Activated T-cell treated with anti-CD3 and anti-CD28 coated beads, Interleukin-2, amount 50 U/mL, for 72 hours (primary cell): ENCODE measurements around the gene TFIP11. TPM values are rescaled to one million over a fixed set of nuclear protein-coding genes. Genes with fewer than 3 reads are reported as not detected.
A peak's percentile ranks its signal among the peaks of the same experiment; 100 is the strongest.

Experiments
- ATAC-seq, 2 donors: fragments of 150-1000 bp; cut with Tn5 transposase; replicated peaks in 1 of 2; 2 replicates each; pipeline ENCODE4 v1.10.0; 2021; ENCODE audit warnings: moderate library complexity in 2 of 2, mild to moderate bottlenecking in 1 of 2
- DNase-seq, 2 donors: peaks; one replicate each; pipeline ENCODE4 v3.0.0; 2021 to 2022; ENCODE audit warnings: mixed read lengths in 1 of 2
- H3K27ac Mint-ChIP-seq: one replicate; pipeline ENCODE4 v1.8.0; 2022; ENCODE audit warnings: mild to moderate bottlenecking, moderate library complexity, mixed read lengths
- H3K27me3 Mint-ChIP-seq: one replicate; pipeline ENCODE4 v1.8.0; 2022; ENCODE audit warnings: low read depth, mixed read lengths
- H3K36me3 Mint-ChIP-seq, 2 donors: one replicate each; pipeline ENCODE4 v1.8.0; 2022; ENCODE audit warnings: mixed read lengths in 2 of 2, mild to moderate bottlenecking in 1 of 2; ENCODE audit not compliant: insufficient read depth in 2 of 2
- H3K4me1 Mint-ChIP-seq: one replicate; pipeline ENCODE4 v1.8.0; 2022; ENCODE audit warnings: low read depth, mixed read lengths
- H3K4me3 Mint-ChIP-seq, 2 donors: one replicate each; pipeline ENCODE4 v1.8.0; 2022; ENCODE audit warnings: mild to moderate bottlenecking in 2 of 2, mixed read lengths in 2 of 2, moderate library complexity in 2 of 2
- H3K9me3 Mint-ChIP-seq, 2 donors: one replicate each; pipeline ENCODE4 v1.8.0; 2022; ENCODE audit warnings: mixed read lengths in 2 of 2
- total RNA-seq, 2 donors: library from RNA; stranded (reverse); gene quantifications; one replicate each; pipeline ENCODE4 v1.2.3, GENCODE V29; 2022

The TFIP11 gene
- total RNA-seq, result 10 to 100 TPM; 47.0 to 62.5 TPM

- DNase-seq (peak; percentile 94 to 96), ATAC-seq (peak; percentile 99 to 100)
- Mint-ChIP-seq H3K4me3 (peak within 1 kb of the TSS; percentile 99), H3K9me3 (no peaks in the 10 kb centered on the region), H3K27me3 (no peaks in the 10 kb centered on the region), H3K27ac (peak within 1 kb of the TSS; percentile 99), H3K4me1 (peaks cover 46% of the 10 kb centered on the region), H3K36me3 (peaks cover 9 to 15% of the 10 kb centered on the region in 2 donors)
Observed at GRCh38 chr22:26512149-26512793, at the start of gene TFIP11. Gene TFIP11 (minus strand): TSS chr22:26512473. CDS start chr22:26510272, 2,201 bp downstream.

- ATAC-seq (no peak), DNase-seq (no peak)
- peaks cover 8% of the 10 kb centered on the region for H3K4me1 Mint-ChIP-seq
- no peak overlapping the region for H3K4me3 Mint-ChIP-seq
- H3K9me3 Mint-ChIP-seq, result no peaks in the 10 kb centered on the region
- H3K27ac Mint-ChIP-seq, result no peak overlapping the region
- no peaks in the 10 kb centered on the region for H3K27me3 Mint-ChIP-seq
- H3K36me3 Mint-ChIP-seq, result no peaks in the 10 kb centered on the region
Observed at GRCh38 chr22:26561756-26562417, 49.6 kb upstream of the TFIP11 start.

GRCh38 chr22:26559961-26560575, 47.8 kb upstream of the TFIP11 start:
- H3K4me3 Mint-ChIP-seq, result no peak overlapping the region
- ATAC-seq (no peak), DNase-seq (no peak)
- H3K4me1 Mint-ChIP-seq, result no peaks in the 10 kb centered on the region
- H3K36me3 Mint-ChIP-seq, result no peaks in the 10 kb centered on the region
- H3K9me3 Mint-ChIP-seq, result no peaks in the 10 kb centered on the region
- H3K27me3 Mint-ChIP-seq, result no peaks in the 10 kb centered on the region
- no peak overlapping the region for H3K27ac Mint-ChIP-seq

- Mint-ChIP-seq H3K4me1 (no peaks in the 10 kb centered on the region), H3K27ac (peak overlapping the region; percentile 68), H3K27me3 (no peaks in the 10 kb centered on the region), H3K4me3 (no peak overlapping the region), H3K36me3 (no peaks in the 10 kb centered on the region), H3K9me3 (no peaks in the 10 kb centered on the region)
- ATAC-seq, result no peak
- no peak for DNase-seq
Observed at GRCh38 chr22:26558248-26558895, 46.1 kb upstream of the TFIP11 start.

GRCh38 chr22:26556904-26557303, 44.6 kb upstream of the TFIP11 start:
- Mint-ChIP-seq H3K4me1 (no peaks in the 10 kb centered on the region), H3K27me3 (no peaks in the 10 kb centered on the region), H3K9me3 (no peaks in the 10 kb centered on the region), H3K36me3 (no peaks in the 10 kb centered on the region), H3K4me3 (no peak overlapping the region), H3K27ac (peak overlapping the region; percentile 36)
- DNase-seq, result no peak
- no peak for ATAC-seq

GRCh38 chr22:26555478-26555877, 43.2 kb upstream of the TFIP11 start:
- no peak overlapping the region for H3K27ac Mint-ChIP-seq
- DNase-seq (no peak), ATAC-seq (no peak)
- no peaks in the 10 kb centered on the region for H3K9me3 Mint-ChIP-seq
- no peak overlapping the region for H3K4me3 Mint-ChIP-seq
- H3K27me3 Mint-ChIP-seq, result no peaks in the 10 kb centered on the region
- H3K36me3 Mint-ChIP-seq, result no peaks in the 10 kb centered on the region
- H3K4me1 Mint-ChIP-seq, result no peaks in the 10 kb centered on the region

GRCh38 chr22:26554956-26555355, 42.7 kb upstream of the TFIP11 start:
- Mint-ChIP-seq H3K36me3 (no peaks in the 10 kb centered on the region), H3K27me3 (no peaks in the 10 kb centered on the region), H3K4me3 (no peak overlapping the region), H3K9me3 (no peaks in the 10 kb centered on the region), H3K27ac (no peak overlapping the region), H3K4me1 (peaks cover 3% of the 10 kb centered on the region)
- DNase-seq (no peak), ATAC-seq (no peak)

GRCh38 chr22:26553056-26553752, 40.9 kb upstream of the TFIP11 start:
- no peak for ATAC-seq
- H3K4me3 Mint-ChIP-seq, result no peak overlapping the region

GRCh38 chr22:26552466-26552865, 40.2 kb upstream of the TFIP11 start:
- H3K27me3 Mint-ChIP-seq, result no peaks in the 10 kb centered on the region
- H3K27ac Mint-ChIP-seq, result no peak overlapping the region
- peaks cover 3 to 4% of the 10 kb centered on the region in 2 donors for H3K36me3 Mint-ChIP-seq
- no peak overlapping the region for H3K4me3 Mint-ChIP-seq
- no peak for DNase-seq
- no peak for ATAC-seq
- peaks cover 7% of the 10 kb centered on the region for H3K4me1 Mint-ChIP-seq
- peaks cover 0 to 2% of the 10 kb centered on the region in 2 donors for H3K9me3 Mint-ChIP-seq

More at GRCh38 chr22:26553056-26553752, 40.9 kb upstream of the TFIP11 start:
- no peaks in the 10 kb centered on the region for H3K27me3 Mint-ChIP-seq
- H3K36me3 Mint-ChIP-seq, result peaks cover 2% of the 10 kb centered on the region in 2 donors
- DNase-seq, result no peak
- peaks cover 4% of the 10 kb centered on the region for H3K4me1 Mint-ChIP-seq
- H3K9me3 Mint-ChIP-seq, result no peaks in the 10 kb centered on the region
- no peak overlapping the region for H3K27ac Mint-ChIP-seq

GRCh38 chr22:26551568-26551967, 39.3 kb upstream of the TFIP11 start:
- no peak overlapping the region for H3K27ac Mint-ChIP-seq

GRCh38 chr22:26550498-26551033, 38.3 kb upstream of the TFIP11 start:
- peaks cover 7 to 8% of the 10 kb centered on the region in 2 donors for H3K36me3 Mint-ChIP-seq
- no peak overlapping the region for H3K27ac Mint-ChIP-seq
- no peak for ATAC-seq
- H3K4me1 Mint-ChIP-seq, result peaks cover 22% of the 10 kb centered on the region
- H3K27me3 Mint-ChIP-seq, result no peaks in the 10 kb centered on the region
- DNase-seq, result no peak
- peaks cover 0 to 3% of the 10 kb centered on the region in 2 donors for H3K9me3 Mint-ChIP-seq
- H3K4me3 Mint-ChIP-seq, result no peak overlapping the region

More at GRCh38 chr22:26551568-26551967, 39.3 kb upstream of the TFIP11 start:
- no peaks in the 10 kb centered on the region for H3K27me3 Mint-ChIP-seq
- peaks cover 7 to 8% of the 10 kb centered on the region in 2 donors for H3K36me3 Mint-ChIP-seq
- peaks cover 0 to 3% of the 10 kb centered on the region in 2 donors for H3K9me3 Mint-ChIP-seq
- DNase-seq (no peak), ATAC-seq (no peak)
- H3K4me3 Mint-ChIP-seq, result no peak overlapping the region
- peaks cover 16% of the 10 kb centered on the region for H3K4me1 Mint-ChIP-seq

- Mint-ChIP-seq H3K27me3 (no peaks in the 10 kb centered on the region), H3K36me3 (peaks cover 8 to 10% of the 10 kb centered on the region in 2 donors), H3K9me3 (peaks cover 0 to 3% of the 10 kb centered on the region in 2 donors), H3K27ac (no peak overlapping the region), H3K4me1 (peaks cover 22% of the 10 kb centered on the region), H3K4me3 (no peak overlapping the region)
- no peak for ATAC-seq
- no peak for DNase-seq
Observed at GRCh38 chr22:26549902-26550497, 37.7 kb upstream of the TFIP11 start.
